HCT116 (cell line): ENCODE results near the gene ZBTB49.

Experiments
- CBX3 ChIP-seq: IDR thresholded peaks from 2 replicates; pipeline ENCODE4 v1.6.1; 2012; ENCODE audit warnings: low read depth
- CTCF ChIP-seq, 3 experiments: fragments of 200-600 bp in 1 of 3; sonication (generic) in 1 of 3; IDR thresholded peaks in 2 of 3; conservative IDR thresholded peaks in 1 of 3; 2 replicates each; pipeline ENCODE4 v1.5.1; 2012 to 2017; ENCODE audit warnings: low read depth in 2 of 3, low read length in 2 of 3, antibody characterized with exemption in 1 of 3, borderline replicate concordance in 1 of 3, control low read depth in 1 of 3, mild to moderate bottlenecking in 1 of 3, mixed read lengths in 1 of 3, mixed run types in 1 of 3, moderate library complexity in 1 of 3; ENCODE audit not compliant: insufficient read depth in 1 of 3
- EZH2 ChIP-seq: fragments of 200-600 bp; sonication (generic); IDR thresholded peaks from 2 replicates; pipeline ENCODE4 v1.6.1; 2017; ENCODE audit warnings: antibody characterized with exemption, mixed run types
- POLR2A ChIP-seq: IDR thresholded peaks from 2 replicates; pipeline ENCODE4 v1.7.0; 2011; ENCODE audit warnings: borderline replicate concordance; ENCODE audit not compliant: insufficient read depth, insufficient read length; ENCODE audit errors: extremely low read depth
- RAD21 ChIP-seq: IDR thresholded peaks from 2 replicates; pipeline ENCODE4 v1.6.1; 2012; ENCODE audit warnings: low read depth, mild to moderate bottlenecking
- SIN3A ChIP-seq: IDR thresholded peaks from 2 replicates; pipeline ENCODE4 v1.6.1; 2012; ENCODE audit warnings: low read depth
- TCF7L2 ChIP-seq: IDR thresholded peaks from 2 replicates; pipeline ENCODE4 v1.7.0; 2011; ENCODE audit warnings: borderline replicate concordance, inconsistent platforms; ENCODE audit not compliant: insufficient read depth, insufficient read length; ENCODE audit errors: extremely low read depth

GRCh38 chr4:4326166-4326565 is 36.1 kb downstream of the ZBTB49 start:
- TF ChIP-seq CTCF (IDR thresholded peaks at IDR 0.05 in 2 of 3, conservative IDR thresholded peaks at IDR 0.05 in 1 of 3; ENCODE audit: borderline replicate concordance in 1 of 3, insufficient read depth in 1 of 3, low read depth in 2 of 3, low read length in 2 of 3) (no peak), EZH2 (no peak), SIN3A (no peak), RAD21 (no peak), CBX3 (no peak), POLR2A (no peak), TCF7L2 (no peak)
